H9 (cell line): ENCODE measurements around the gene HSPBP1. TPM values are rescaled to one million over a fixed set of nuclear protein-coding genes. Genes with fewer than 3 reads are reported as not detected.

Source experiments
- DNase-seq: peaks from one replicate; pipeline ENCODE4 v3.0.0-alpha.2; 2017
- H2AFZ ChIP-seq: one replicate; pipeline ENCODE4 v1.6.1; 2013; ENCODE audit warnings: mild to moderate bottlenecking, low read length, control low read depth, moderate library complexity
- H2AK5ac ChIP-seq: 2 replicates; pipeline ENCODE4 v1.6.1; 2013; ENCODE audit warnings: low read length, control low read depth, mixed read lengths; ENCODE audit not compliant: insufficient read length
- H2BK120ac ChIP-seq: one replicate; pipeline ENCODE4 v1.6.1; 2013; ENCODE audit warnings: low read depth, mild to moderate bottlenecking, low read length, control low read depth, inconsistent platforms; ENCODE audit not compliant: poor library complexity, severe bottlenecking
- H2BK12ac ChIP-seq: 2 replicates; pipeline ENCODE4 v1.6.1; 2013; ENCODE audit warnings: low read length, control low read depth, mixed read lengths, low read depth; ENCODE audit not compliant: insufficient read length
- H2BK15ac ChIP-seq: 2 replicates; pipeline ENCODE4 v1.6.1; 2013; ENCODE audit warnings: low read depth, low read length, control low read depth
- H2BK20ac ChIP-seq: one replicate; pipeline ENCODE4 v1.6.1; 2013; ENCODE audit warnings: low read depth, mild to moderate bottlenecking, low read length, control low read depth, inconsistent platforms; ENCODE audit not compliant: poor library complexity, severe bottlenecking
- H2BK5ac ChIP-seq: 2 replicates; pipeline ENCODE4 v1.6.1; 2013; ENCODE audit warnings: low read length, control low read depth, mixed read lengths; ENCODE audit not compliant: insufficient read length
- H3K14ac ChIP-seq: 2 replicates; pipeline ENCODE4 v1.6.1; 2013; ENCODE audit warnings: low read length, control low read depth; ENCODE audit not compliant: insufficient read depth
- H3K18ac ChIP-seq: 2 replicates; pipeline ENCODE4 v1.6.1; 2013; ENCODE audit warnings: low read depth, mild to moderate bottlenecking, mixed read lengths, low read length, control low read depth; ENCODE audit not compliant: insufficient read length
- H3K23ac ChIP-seq: 2 replicates; pipeline ENCODE4 v1.6.1; 2013; ENCODE audit warnings: low read length, control low read depth, mixed read lengths, low read depth; ENCODE audit not compliant: insufficient read length
- H3K23me2 ChIP-seq: 2 replicates; pipeline ENCODE4 v1.6.1; 2013; ENCODE audit warnings: low read depth, mild to moderate bottlenecking, mixed read lengths, low read length, control low read depth; ENCODE audit not compliant: insufficient read length, poor library complexity, severe bottlenecking
- H3K27ac ChIP-seq: 2 replicates; pipeline ENCODE4 v1.5.1; 2013; ENCODE audit warnings: low read length, control low read depth, mixed read lengths, low read depth; ENCODE audit not compliant: insufficient read length
- H3K27me3 ChIP-seq: 2 replicates; pipeline ENCODE4 v1.6.1; 2013; ENCODE audit warnings: low read length, control low read depth, inconsistent platforms; ENCODE audit not compliant: insufficient read depth
- H3K4ac ChIP-seq: 2 replicates; pipeline ENCODE4 v1.6.1; 2013; ENCODE audit warnings: low read depth, mild to moderate bottlenecking, control low read depth, inconsistent platforms, low read length, moderate library complexity
- H3K4me1 ChIP-seq: 2 replicates; pipeline ENCODE4 v1.6.1; 2013; ENCODE audit warnings: low read length, control low read depth, inconsistent platforms; ENCODE audit not compliant: insufficient read depth
- H3K4me2 ChIP-seq: 2 replicates; pipeline ENCODE4 v1.6.1; 2013; ENCODE audit warnings: low read length, control low read depth, mixed read lengths; ENCODE audit not compliant: insufficient read length, insufficient read depth
- H3K56ac ChIP-seq: 2 replicates; pipeline ENCODE4 v1.6.1; 2013; ENCODE audit warnings: low read depth, mild to moderate bottlenecking, mixed read lengths, low read length, control low read depth; ENCODE audit not compliant: insufficient read length
- H3K79me1 ChIP-seq: 2 replicates; pipeline ENCODE4 v1.6.1; 2013; ENCODE audit warnings: low read depth, mild to moderate bottlenecking, moderate library complexity, low read length, control low read depth, inconsistent platforms; ENCODE audit not compliant: insufficient read depth, poor library complexity, severe bottlenecking
- H3K79me2 ChIP-seq: 2 replicates; pipeline ENCODE4 v1.6.1; 2013; ENCODE audit warnings: low read length, control low read depth, inconsistent platforms; ENCODE audit not compliant: insufficient read depth
- H3K9ac ChIP-seq: 2 replicates; pipeline ENCODE4 v1.6.1; 2013; ENCODE audit warnings: low read length, control low read depth, mixed read lengths; ENCODE audit not compliant: insufficient read length; ENCODE audit errors: extremely low read depth
- H3K9me3 ChIP-seq: one replicate; pipeline ENCODE4 v1.6.1; 2013; ENCODE audit warnings: low read depth, low read length, inconsistent platforms; ENCODE audit not compliant: control insufficient read depth
- H3T11ph ChIP-seq: one replicate; pipeline ENCODE4 v1.6.1; 2013; ENCODE audit warnings: mild to moderate bottlenecking, low read length, control low read depth, inconsistent platforms
- H4K20me1 ChIP-seq: one replicate; pipeline ENCODE4 v1.6.1; 2013; ENCODE audit not compliant: control insufficient read depth, insufficient read length, insufficient read depth
- H4K5ac ChIP-seq: 2 replicates; pipeline ENCODE4 v1.6.1; 2013; ENCODE audit warnings: low read depth, mild to moderate bottlenecking, mixed read lengths, low read length, control low read depth; ENCODE audit not compliant: insufficient read length
- H4K8ac ChIP-seq: replicated peaks from 2 replicates; pipeline ENCODE4 v1.6.1; 2013; ENCODE audit warnings: low read length, control low read depth, mixed read lengths, low read depth; ENCODE audit not compliant: insufficient read length
- H4K91ac ChIP-seq: 2 replicates; pipeline ENCODE4 v1.6.1; 2013; ENCODE audit warnings: low read depth, mild to moderate bottlenecking, moderate library complexity, mixed read lengths, low read length, control low read depth; ENCODE audit not compliant: insufficient read length
- H3K27ac Mint-ChIP-seq, 3 experiments: 2 replicates in 2 of 3; 3 replicates in 1 of 3; pipeline ENCODE4 v1.8.0; 2020 to 2021; ENCODE audit warnings: mixed read lengths in 3 of 3, mild to moderate bottlenecking in 1 of 3, moderate library complexity in 1 of 3
- H3K27me3 Mint-ChIP-seq: 2 replicates; pipeline ENCODE4 v1.8.0; 2021; ENCODE audit warnings: low read depth, mild to moderate bottlenecking, moderate library complexity, mixed read lengths
- H3K36me3 Mint-ChIP-seq, 3 experiments: 2 replicates in 2 of 3; 3 replicates in 1 of 3; pipeline ENCODE4 v1.8.0; 2020 to 2021; ENCODE audit warnings: low read depth in 3 of 3, mixed read lengths in 3 of 3; ENCODE audit not compliant: insufficient read depth in 1 of 3
- H3K4me1 Mint-ChIP-seq, 2 experiments: 2 replicates each; pipeline ENCODE4 v1.8.0; 2020; ENCODE audit warnings: mixed read lengths in 2 of 2
- H3K4me3 Mint-ChIP-seq, 2 experiments: 2 replicates in 1 of 2; 3 replicates in 1 of 2; pipeline ENCODE4 v1.8.0; 2020 to 2021; ENCODE audit warnings: mild to moderate bottlenecking in 2 of 2, mixed read lengths in 2 of 2, moderate library complexity in 1 of 2
- H3K9me3 Mint-ChIP-seq, 2 experiments: 2 replicates in 1 of 2; 3 replicates in 1 of 2; pipeline ENCODE4 v1.8.0; 2020; ENCODE audit warnings: mild to moderate bottlenecking in 2 of 2, mixed read lengths in 2 of 2, moderate library complexity in 1 of 2
- WGBS: extraction: QIAGEN DNeasy Blood & Tissue Kit; methylation state at CpG from one replicate; pipeline ENCODE4 v1.1.7; 2013; ENCODE audit warnings: missing lambda C conversion rate, low lambda C conversion rate, mixed read lengths; ENCODE audit not compliant: insufficient read length; ENCODE audit errors: extremely low coverage; 5-methylcytosine and 5-hydroxymethylcytosine counted together
- total RNA-seq: library from RNA; stranded (reverse); gene quantifications from 2 replicates; pipeline ENCODE4 v1.2.1, GENCODE V29; 2021
- TF ChIP-seq, protein P1 (sequence below): fragments of 200-600 bp; sonication (generic); conservative IDR thresholded peaks from 3 replicates; pipeline ENCODE4 v1.8.0; 2021; ENCODE audit warnings: antibody characterized with exemption, mild to moderate bottlenecking

Gene HSPBP1
- total RNA-seq, 1 experiment from 2014 or later: 47.4 TPM

DNA sequence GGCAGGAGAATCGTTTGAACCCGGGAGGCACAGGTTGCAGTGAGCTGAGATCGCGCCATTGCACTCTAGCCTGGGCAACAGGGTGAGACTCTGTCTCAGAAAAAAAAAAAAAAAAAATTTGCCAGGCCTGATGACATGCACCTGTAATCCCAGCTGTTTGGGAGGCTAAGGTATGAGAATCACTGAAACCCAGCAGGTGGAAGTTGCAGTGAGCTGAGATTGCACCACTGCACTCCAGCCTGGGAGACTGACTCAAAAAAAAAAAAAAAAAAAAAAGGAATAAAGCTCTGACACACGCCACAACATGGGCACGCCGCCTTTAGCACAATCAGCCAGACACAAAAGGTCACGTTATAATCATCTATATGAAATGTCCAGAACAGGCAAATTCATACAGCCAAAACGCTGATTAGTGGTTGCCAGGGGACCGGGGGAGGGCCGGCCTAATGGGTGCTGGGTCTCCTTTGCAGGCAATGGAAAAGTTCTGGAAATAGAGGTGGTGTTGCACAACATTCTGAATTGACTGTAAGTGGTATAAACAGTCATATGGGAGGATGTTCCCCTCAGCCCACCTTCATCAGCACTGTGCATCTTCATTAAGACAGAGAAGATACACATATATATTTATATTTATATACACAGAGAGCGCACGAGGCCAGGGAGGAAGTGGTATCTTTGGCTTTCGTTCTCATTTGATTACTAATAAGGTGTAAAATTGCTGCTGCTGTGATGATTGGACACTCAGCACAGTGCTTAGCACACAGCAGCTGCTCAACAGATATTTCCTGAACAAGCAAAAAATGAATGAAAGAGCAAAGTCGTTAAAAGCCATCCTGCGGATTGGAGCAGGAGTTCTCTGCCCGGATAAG, 3.8 kb downstream of the HSPBP1 start:
- no peaks in the 10 kb centered on the region for H3K9me3 ChIP-seq
- Mint-ChIP-seq H3K4me3 (peak overlapping the region in 1 of 2 experiments; percentile 19; a peak in 1 of 5 replicates), H3K36me3 (peaks cover 5 to 28% (median 20%) of the 10 kb centered on the region in 3 experiments; a peak in 6 of 7 replicates), H3K9me3 (no peaks in the 10 kb centered on the region), H3K4me1 (peaks cover 11 to 12% of the 10 kb centered on the region in 2 experiments), H3K27me3 (no peaks in the 10 kb centered on the region; the same call in 1 of the 2 replicates), H3K27ac (no peak overlapping the region)
- H3K14ac ChIP-seq: no peak overlapping the region
- H3T11ph ChIP-seq: no peak overlapping the region
- H2BK5ac ChIP-seq: no peak overlapping the region
- H2BK12ac ChIP-seq: no peak overlapping the region
- TF ChIP-seq, protein P1, sequence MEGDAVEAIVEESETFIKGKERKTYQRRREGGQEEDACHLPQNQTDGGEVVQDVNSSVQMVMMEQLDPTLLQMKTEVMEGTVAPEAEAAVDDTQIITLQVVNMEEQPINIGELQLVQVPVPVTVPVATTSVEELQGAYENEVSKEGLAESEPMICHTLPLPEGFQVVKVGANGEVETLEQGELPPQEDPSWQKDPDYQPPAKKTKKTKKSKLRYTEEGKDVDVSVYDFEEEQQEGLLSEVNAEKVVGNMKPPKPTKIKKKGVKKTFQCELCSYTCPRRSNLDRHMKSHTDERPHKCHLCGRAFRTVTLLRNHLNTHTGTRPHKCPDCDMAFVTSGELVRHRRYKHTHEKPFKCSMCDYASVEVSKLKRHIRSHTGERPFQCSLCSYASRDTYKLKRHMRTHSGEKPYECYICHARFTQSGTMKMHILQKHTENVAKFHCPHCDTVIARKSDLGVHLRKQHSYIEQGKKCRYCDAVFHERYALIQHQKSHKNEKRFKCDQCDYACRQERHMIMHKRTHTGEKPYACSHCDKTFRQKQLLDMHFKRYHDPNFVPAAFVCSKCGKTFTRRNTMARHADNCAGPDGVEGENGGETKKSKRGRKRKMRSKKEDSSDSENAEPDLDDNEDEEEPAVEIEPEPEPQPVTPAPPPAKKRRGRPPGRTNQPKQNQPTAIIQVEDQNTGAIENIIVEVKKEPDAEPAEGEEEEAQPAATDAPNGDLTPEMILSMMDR: no peak
- no peak overlapping the region for H3K4me2 ChIP-seq
- H3K4ac ChIP-seq: no peak overlapping the region
- DNase-seq: no peak
- no peaks in the 10 kb centered on the region for H4K20me1 ChIP-seq
- no peak overlapping the region for H2AFZ ChIP-seq
- H3K23me2 ChIP-seq: peaks cover 4% of the 10 kb centered on the region
- H3K79me1 ChIP-seq: no peaks in the 10 kb centered on the region
- H3K23ac ChIP-seq: no peak overlapping the region
- no peak overlapping the region for H2BK15ac ChIP-seq
- no peak overlapping the region for H3K9ac ChIP-seq
- H3K56ac ChIP-seq: no peak overlapping the region
- H4K8ac ChIP-seq: no peak overlapping the region
- no peaks in the 10 kb centered on the region; the same call in 1 of the 2 replicates for H3K4me1 ChIP-seq
- no peaks in the 10 kb centered on the region for H3K27me3 ChIP-seq
- H3K18ac ChIP-seq: no peak overlapping the region
- H4K5ac ChIP-seq: no peak overlapping the region
- no peak overlapping the region for H4K91ac ChIP-seq
- no CpG with 5 or more reads among the region's 17 CpGs for WGBS
- no peaks in the 10 kb centered on the region for H3K79me2 ChIP-seq
- H2BK20ac ChIP-seq: no peak overlapping the region
- no peak overlapping the region for H3K27ac ChIP-seq
- no peak overlapping the region for H2AK5ac ChIP-seq
- H2BK120ac ChIP-seq: no peak overlapping the region
